Left ventricle myocardium inferior (tissue), 1 donor: ENCODE results near the gene PRR30. TPM values are rescaled to one million over a fixed set of nuclear protein-coding genes. Genes with fewer than 3 reads are reported as not detected.
A peak's percentile ranks its signal among the peaks of the same experiment; 100 is the strongest.
"Not testable (repeated sequence)": the region's sequence is repeated elsewhere in the genome, so short reads cannot be mapped to it uniquely, and the experiment has no call there.

Experiments
- DNase-seq: peaks from one replicate; pipeline ENCODE4 v3.0.0-alpha.2; 2020
- H3K27ac ChIP-seq: fragments of 200-600 bp; replicated peaks from 2 replicates; pipeline ENCODE4 v1.8.0; 2021
- H3K27me3 ChIP-seq: fragments of 200-600 bp; 2 replicates; pipeline ENCODE4 v1.8.0; 2021; ENCODE audit warnings: low read depth
- H3K36me3 ChIP-seq: fragments of 200-600 bp; 2 replicates; pipeline ENCODE4 v1.8.0; 2021
- H3K4me1 ChIP-seq: fragments of 200-600 bp; 2 replicates; pipeline ENCODE4 v1.8.0; 2021
- H3K4me3 ChIP-seq: fragments of 200-600 bp; 2 replicates; pipeline ENCODE4 v1.8.0; 2021; ENCODE audit warnings: mild to moderate bottlenecking, moderate library complexity
- H3K9me3 ChIP-seq: fragments of 200-600 bp; replicated peaks from 2 replicates; pipeline ENCODE4 v1.8.0; 2021
- intact Hi-C: fragments of 100-400 bp; cut with micrococcal nuclease; formaldehyde crosslinking; loops from one replicate; pipeline ENCODE4 v1.11.0; 2022
- total RNA-seq: library from RNA; stranded (reverse); fragmentation: NEBNext Ultra II Directional; extraction: Animal tissue kit (Norgen Biotek cat#: 25700); gene quantifications from one replicate; pipeline ENCODE4 v1.2.1, GENCODE V29; 2021
- TF ChIP-seq, protein P1 (sequence below): fragments of 200-600 bp; IDR thresholded peaks from 2 replicates; pipeline ENCODE4 v1.8.0; 2021; ENCODE audit warnings: antibody characterized with exemption, mild to moderate bottlenecking, borderline replicate concordance
- donor health status: DM: no; HTN: yes; CAD: no; lungs with severe emphysema.

Gene PRR30
- total RNA-seq, 1 donor from 2014 or later = not detected

DNA sequence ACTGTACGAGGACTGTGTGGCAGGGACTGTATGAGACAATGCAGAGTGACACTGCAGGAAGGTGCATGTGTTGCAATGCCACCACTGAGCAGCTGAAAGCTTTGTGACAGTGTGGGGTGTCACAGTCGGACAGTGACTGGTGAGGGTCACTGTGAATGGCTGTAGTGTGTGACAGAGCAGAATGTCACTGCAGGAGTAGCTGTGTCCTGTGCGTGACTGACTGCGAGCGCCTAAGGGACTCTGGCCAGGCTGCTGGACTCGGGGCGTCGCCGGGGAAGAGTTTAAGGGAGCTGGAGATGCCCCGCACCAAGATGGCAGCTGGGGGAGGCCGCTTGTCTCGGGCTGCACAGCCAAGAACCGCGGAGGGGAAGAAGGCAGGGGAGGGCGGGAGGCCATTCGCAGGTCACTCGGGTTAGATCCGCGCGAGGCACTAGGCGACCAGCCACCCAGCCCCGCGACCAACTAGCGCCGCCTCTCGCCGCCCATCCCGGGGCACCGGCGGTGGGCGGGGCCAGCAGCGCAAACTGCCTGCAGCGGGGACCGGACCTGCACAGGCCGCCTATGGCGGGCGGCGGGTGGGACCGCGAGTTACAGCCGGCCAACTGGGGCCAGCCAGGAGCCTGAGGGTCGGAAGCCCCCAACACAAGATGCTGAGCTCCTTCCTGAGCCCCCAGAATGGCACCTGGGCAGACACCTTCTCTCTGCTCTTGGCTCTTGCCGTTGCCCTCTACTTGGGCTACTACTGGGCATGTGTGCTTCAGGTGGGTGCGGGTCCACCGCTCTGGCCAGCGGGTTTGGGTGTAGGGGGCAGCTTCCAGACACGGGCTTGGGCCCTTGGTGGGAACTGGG lies 15.7 kb downstream of the PRR30 start, which contains the start of gene ABHD1:
Gene ABHD1, plus strand, starts transcription at position 514 of the 849 bp plus-strand sequence. Its CDS starts 134 bp downstream, at position 648.
- Histone ChIP-seq H3K4me3 (peak within 1 kb of the TSS; percentile 75), H3K36me3 (no peaks in the 10 kb centered on the region), H3K4me1 (peaks cover 26% of the 10 kb centered on the region), H3K9me3 (no peaks in the 10 kb centered on the region), H3K27me3 (peaks cover 16% of the 10 kb centered on the region), H3K27ac (peak within 1 kb of the TSS; percentile 78)
- intact Hi-C loops = no loop called here
- TF ChIP-seq, protein P1, sequence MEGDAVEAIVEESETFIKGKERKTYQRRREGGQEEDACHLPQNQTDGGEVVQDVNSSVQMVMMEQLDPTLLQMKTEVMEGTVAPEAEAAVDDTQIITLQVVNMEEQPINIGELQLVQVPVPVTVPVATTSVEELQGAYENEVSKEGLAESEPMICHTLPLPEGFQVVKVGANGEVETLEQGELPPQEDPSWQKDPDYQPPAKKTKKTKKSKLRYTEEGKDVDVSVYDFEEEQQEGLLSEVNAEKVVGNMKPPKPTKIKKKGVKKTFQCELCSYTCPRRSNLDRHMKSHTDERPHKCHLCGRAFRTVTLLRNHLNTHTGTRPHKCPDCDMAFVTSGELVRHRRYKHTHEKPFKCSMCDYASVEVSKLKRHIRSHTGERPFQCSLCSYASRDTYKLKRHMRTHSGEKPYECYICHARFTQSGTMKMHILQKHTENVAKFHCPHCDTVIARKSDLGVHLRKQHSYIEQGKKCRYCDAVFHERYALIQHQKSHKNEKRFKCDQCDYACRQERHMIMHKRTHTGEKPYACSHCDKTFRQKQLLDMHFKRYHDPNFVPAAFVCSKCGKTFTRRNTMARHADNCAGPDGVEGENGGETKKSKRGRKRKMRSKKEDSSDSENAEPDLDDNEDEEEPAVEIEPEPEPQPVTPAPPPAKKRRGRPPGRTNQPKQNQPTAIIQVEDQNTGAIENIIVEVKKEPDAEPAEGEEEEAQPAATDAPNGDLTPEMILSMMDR = no peak
- DNase-seq = peak; percentile 80

GRCh38 chr2:27122791-27123190 lies 16.4 kb downstream of the PRR30 start:
- peaks cover 32% of the 10 kb centered on the region for H3K4me1 ChIP-seq
- intact Hi-C loops = no loop called here
- DNase-seq = no peak
- TF ChIP-seq, protein P1 = no peak
- H3K36me3 ChIP-seq = no peaks in the 10 kb centered on the region
- H3K27ac ChIP-seq = peak overlapping the region; percentile 78
- peaks cover 23% of the 10 kb centered on the region for H3K27me3 ChIP-seq
- no peaks in the 10 kb centered on the region for H3K9me3 ChIP-seq
- H3K4me3 ChIP-seq = peak overlapping the region; percentile 75

GRCh38 chr2:27121906-27122305 lies 17.3 kb downstream of the PRR30 start:
- TF ChIP-seq, protein P1 = no peak
- intact Hi-C loops = no loop called here
- H3K27me3 ChIP-seq = peaks cover 32% of the 10 kb centered on the region

GRCh38 chr2:27119330-27119670 lies 19.9 kb downstream of the PRR30 start:
- Histone ChIP-seq H3K4me3 (peak overlapping the region; percentile 60), H3K4me1 (peaks cover 26% of the 10 kb centered on the region), H3K27me3 (peaks cover 45% of the 10 kb centered on the region)
- intact Hi-C loops, DNase-seq, H3K27ac ChIP-seq, H3K36me3 ChIP-seq, H3K9me3 ChIP-seq: not testable (repeated sequence)

More at GRCh38 chr2:27121906-27122305, 17.3 kb downstream of the PRR30 start:
- no peak for DNase-seq
- Histone ChIP-seq H3K4me3 (no peak overlapping the region), H3K36me3 (no peaks in the 10 kb centered on the region), H3K9me3 (no peaks in the 10 kb centered on the region), H3K27ac (no peak overlapping the region), H3K4me1 (peaks cover 32% of the 10 kb centered on the region)

DNA sequence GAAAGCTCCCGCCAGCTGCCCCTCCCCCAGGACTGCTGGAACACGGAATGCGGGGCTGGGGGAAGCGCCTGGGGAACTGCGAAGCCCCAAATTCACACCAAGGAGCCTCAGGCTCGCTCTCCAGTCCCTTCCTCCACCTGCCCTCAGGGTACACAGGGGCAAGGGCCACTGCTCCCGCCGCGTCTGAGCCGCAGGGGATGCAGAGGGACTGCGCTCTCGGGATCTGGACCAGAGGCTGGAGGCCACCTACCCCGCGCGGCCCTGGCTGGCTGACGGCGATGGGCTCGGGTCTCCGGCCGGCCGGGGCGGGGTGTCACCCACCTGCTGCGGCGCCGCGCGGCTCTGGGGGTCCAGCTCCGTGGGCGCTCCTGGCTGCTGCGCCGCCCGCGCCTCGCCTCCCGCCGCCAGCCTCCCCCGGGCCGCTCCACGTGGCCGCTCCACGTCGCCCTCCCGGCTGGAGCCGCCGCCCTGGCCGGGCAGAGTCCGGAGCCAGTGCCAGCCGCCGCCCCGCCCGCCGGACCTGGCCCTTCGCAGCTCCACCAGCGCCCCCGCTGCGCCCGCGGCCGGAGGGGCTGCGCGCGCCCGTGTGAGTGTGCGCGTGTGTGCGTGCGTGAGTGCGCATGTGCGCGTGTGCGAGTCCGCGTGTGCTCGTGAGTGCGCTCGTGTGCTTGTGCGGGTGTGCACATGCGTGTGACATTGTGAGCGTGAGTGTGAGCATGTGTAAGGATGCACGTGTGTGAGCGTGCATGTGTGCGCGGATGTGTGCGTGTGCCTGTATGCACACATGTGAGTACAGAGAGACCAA lies 20.5 kb downstream of the PRR30 start, which contains the start of gene CGREF1:
Gene CGREF1, minus strand, starts transcription at position 604 of the 805 bp plus-strand sequence. CDS start 14,762 bp downstream, outside the sequence.
- intact Hi-C loops = no loop called here
- H3K4me3 ChIP-seq = peak within 1 kb of the TSS; percentile 60
- no peaks in the 10 kb centered on the region for H3K9me3 ChIP-seq
- TF ChIP-seq, protein P1 = no peak
- no peaks in the 10 kb centered on the region for H3K36me3 ChIP-seq
- peaks cover 21% of the 10 kb centered on the region for H3K4me1 ChIP-seq
- peaks cover 45% of the 10 kb centered on the region for H3K27me3 ChIP-seq
- DNase-seq = no peak
- no peak within 1 kb of the TSS for H3K27ac ChIP-seq
